C4-2B (cell line): ENCODE results near the gene RGL2.

ENCODE experiments used
- ZFX ChIP-seq: fragments of 450-650 bp; IDR thresholded peaks from 2 replicates; pipeline ENCODE4 v1.6.1; 2017
- TF ChIP-seq, protein P1 (sequence below): fragments of 450-650 bp; conservative IDR thresholded peaks from 2 replicates; pipeline ENCODE4 v1.5.1; 2017; ENCODE audit warnings: mild to moderate bottlenecking

DNA sequence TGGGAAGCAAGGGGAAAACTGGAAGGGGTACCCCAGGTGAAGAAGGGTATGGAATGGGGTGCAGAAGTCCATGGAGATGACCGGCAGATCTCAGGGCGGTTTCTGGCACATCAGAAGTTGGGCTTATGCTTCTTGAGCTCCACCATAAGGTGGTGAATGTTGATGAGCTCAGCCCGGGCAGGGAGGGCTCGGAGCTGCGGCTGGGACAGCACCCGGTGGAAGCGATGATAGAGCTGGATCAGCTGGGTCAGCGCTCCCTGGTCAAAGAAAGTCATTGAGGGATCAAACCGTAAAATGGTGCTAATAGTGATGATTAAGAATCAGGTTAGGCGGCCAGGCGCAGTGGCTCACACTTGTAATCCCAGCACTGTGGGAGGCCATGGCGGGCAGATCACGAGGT is 48.0 kb downstream of the RGL2 start:
- TF ChIP-seq, protein P1, sequence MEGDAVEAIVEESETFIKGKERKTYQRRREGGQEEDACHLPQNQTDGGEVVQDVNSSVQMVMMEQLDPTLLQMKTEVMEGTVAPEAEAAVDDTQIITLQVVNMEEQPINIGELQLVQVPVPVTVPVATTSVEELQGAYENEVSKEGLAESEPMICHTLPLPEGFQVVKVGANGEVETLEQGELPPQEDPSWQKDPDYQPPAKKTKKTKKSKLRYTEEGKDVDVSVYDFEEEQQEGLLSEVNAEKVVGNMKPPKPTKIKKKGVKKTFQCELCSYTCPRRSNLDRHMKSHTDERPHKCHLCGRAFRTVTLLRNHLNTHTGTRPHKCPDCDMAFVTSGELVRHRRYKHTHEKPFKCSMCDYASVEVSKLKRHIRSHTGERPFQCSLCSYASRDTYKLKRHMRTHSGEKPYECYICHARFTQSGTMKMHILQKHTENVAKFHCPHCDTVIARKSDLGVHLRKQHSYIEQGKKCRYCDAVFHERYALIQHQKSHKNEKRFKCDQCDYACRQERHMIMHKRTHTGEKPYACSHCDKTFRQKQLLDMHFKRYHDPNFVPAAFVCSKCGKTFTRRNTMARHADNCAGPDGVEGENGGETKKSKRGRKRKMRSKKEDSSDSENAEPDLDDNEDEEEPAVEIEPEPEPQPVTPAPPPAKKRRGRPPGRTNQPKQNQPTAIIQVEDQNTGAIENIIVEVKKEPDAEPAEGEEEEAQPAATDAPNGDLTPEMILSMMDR: no peak
- TF ChIP-seq ZFX: no peak
